ENCODE data around the gene TECTB.

Gene TECTB

DNA sequence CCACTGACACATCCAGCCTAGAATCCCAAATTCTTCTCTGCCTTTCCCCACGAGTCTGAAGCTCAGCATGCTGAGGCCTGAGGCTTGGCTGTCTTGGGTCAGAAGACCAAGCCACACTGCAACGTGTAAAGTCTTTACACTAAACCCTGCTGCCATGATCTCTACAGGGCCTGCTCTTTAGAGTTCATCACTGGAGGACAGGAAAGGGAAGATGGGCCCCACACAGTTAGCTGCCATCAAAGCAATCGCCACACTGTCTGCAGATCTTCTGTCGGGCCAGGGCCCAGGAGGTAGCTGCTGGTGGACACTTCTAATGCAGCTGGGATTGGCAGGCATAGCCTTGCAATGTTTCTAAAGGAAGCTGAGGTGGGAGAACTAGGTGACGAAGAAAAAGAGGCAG is 8.4 kb upstream of the TECTB start:
- no peak for DNase-seq (ENCODE audit: low read depth in 3 of 3)

DNA sequence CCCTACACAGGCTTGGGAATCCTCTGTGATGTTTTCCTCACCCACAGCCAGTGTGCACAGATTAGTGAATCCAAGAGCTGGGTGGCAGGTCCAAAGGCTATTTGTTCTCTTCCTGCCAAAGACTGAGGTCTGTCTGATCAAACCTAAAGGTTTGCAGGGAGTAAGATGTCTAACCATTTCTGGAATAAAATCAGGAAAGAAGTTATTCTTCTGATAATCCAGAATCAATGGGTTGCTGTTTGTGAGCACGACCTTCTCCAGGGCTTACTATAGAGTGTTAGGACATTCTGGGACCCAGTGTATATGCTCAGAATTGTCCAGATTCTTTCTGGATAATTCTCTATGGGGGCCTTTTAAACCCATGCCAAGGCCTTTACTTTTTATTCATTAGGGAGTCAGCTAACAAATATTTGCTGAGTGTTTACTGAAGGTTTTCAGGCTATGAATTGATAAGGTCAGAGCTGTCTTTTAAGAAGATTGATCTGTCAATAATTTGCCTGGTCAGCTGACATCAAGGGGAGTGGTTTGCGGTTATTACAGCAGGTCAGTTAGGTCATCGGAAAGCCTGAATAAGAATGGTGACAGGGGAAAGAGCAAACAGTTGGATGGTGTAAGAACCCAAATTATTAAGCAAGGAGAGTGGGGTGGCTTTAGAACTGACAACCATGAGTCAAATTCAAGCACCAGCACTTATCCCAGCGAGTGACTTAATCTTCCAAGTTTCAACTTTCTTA is 7.5 kb upstream of the TECTB start:
- no peak for DNase-seq (ENCODE audit: low read depth in 3 of 3)

DNA sequence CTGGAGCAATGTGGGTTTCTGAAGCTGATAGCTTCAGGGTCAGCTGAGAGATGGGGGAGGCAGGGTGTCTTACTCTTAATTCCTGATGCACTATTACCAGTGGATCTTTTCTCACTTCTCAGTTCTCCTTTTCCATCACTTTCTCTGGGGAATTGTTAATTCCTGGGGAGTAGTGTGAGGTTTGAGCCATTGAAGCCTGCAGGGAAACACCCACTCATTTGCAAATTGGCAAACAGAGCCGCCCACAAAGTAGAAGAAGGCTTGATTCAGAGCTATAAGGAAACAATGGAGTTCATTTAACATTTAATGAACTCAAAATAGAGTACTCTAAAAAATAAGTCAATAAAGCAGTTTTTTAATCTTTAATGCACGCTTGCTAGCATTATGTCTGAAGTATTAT is 4.3 kb upstream of the TECTB start:
- DNase-seq (ENCODE audit: low read depth in 3 of 3): no peak

- no peak for DNase-seq (ENCODE audit: low read depth in 3 of 3)
Observed at GRCh38 chr10:112279433-112279832, 3.8 kb upstream of the TECTB start.

- DNase-seq (ENCODE audit: low read depth in 3 of 3): no peak
Observed at GRCh38 chr10:112280205-112280921, 2.8 kb upstream of the TECTB start.

GRCh38 chr10:112282086-112282485 is 1.1 kb upstream of the TECTB start:
- DNase-seq (ENCODE audit: low read depth in 3 of 3): no peak

- no peak for DNase-seq (ENCODE audit: low read depth in 3 of 3)
Observed at GRCh38 chr10:112286837-112287818, 3.9 kb downstream of the TECTB start.

DNA sequence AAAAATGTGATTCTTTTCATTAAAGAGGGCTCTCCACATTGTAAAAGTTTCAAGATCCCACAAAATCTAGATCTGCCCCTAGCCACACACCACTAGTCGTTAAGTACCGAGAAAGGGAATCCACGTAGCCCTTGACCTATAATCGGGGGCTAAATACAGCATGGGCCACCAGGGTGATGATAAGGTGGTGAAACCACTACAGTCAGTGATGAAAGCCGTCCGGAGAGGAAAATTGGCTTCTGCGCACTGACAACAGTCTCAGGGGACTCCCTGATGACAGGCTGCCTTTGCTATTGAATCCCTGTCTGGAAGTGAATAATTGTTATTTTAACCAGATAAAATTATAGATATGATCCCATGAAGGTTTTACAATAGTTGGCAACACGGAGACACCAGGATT is 4.6 kb downstream of the TECTB start:
- DNase-seq (ENCODE audit: low read depth in 3 of 3): no peak

- no peak for DNase-seq (ENCODE audit: low read depth in 3 of 3)
Observed at GRCh38 chr10:112288486-112288885, 5.3 kb downstream of the TECTB start.

GRCh38 chr10:112289373-112290053 is 6.3 kb downstream of the TECTB start:
- DNase-seq (ENCODE audit: low read depth in 3 of 3): no peak

DNA sequence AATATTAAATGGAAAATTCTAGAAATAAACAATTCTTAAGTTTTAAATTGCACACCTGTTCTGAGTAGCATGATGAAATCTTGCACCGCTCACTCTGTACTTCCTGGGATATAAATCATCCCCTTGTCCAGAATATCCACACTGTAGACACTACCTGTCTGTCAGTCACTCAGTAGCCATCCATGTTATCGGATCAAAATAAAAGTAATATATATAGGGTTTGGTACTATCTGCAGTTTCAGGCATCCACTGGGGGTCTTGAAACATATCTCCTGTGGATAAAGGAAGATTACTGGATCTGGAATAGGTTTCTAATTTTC is 6.8 kb downstream of the TECTB start:
- DNase-seq (ENCODE audit: low read depth in 3 of 3): no peak

GRCh38 chr10:112294169-112294568 is 11.0 kb downstream of the TECTB start:
- DNase-seq (ENCODE audit: low read depth in 3 of 3): no peak

GRCh38 chr10:112295853-112296830 is 12.9 kb downstream of the TECTB start:
- no peak for DNase-seq (ENCODE audit: low read depth in 3 of 3)

GRCh38 chr10:112296908-112297331 is 13.7 kb downstream of the TECTB start:
- no peak for DNase-seq (ENCODE audit: low read depth in 3 of 3)

- no peak for DNase-seq (ENCODE audit: low read depth in 3 of 3)
Observed at GRCh38 chr10:112298581-112298980, 15.4 kb downstream of the TECTB start.

DNA sequence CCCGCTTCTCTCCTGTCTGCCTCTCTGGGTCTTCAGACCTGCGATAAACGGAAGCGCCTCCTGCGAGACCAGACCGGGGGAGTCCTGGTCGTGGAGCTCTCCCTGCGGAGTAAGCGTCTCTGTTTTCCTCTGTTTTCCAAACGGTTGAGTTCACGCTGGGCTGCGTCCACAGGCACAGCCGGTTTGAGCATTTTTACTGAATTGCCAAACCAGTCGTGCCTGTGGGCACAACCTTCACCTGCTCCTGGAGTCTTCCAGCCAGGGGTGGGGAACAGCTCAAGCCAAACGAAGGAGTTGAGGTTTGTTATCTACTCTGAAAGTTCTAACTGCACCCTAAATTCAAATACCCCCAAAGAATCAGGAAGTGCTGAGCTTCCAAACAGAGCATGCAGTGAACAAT is 16.3 kb downstream of the TECTB start:
- no peak for DNase-seq (ENCODE audit: low read depth in 3 of 3)

GRCh38 chr10:112302335-112302734 is 19.1 kb downstream of the TECTB start:
- no peak for DNase-seq (ENCODE audit: low read depth in 3 of 3)

- no peak for DNase-seq (ENCODE audit: low read depth in 3 of 3)
Observed at GRCh38 chr10:112303528-112303927, 20.3 kb downstream of the TECTB start.

GRCh38 chr10:112304267-112304859 is 21.2 kb downstream of the TECTB start:
- DNase-seq (ENCODE audit: low read depth in 3 of 3): no peak

Measured in stimulated activated CD4-positive, alpha-beta T cell treated with anti-CD3 and anti-CD28 coated beads, TNF-alpha, amount 100 ng/mL, for 48 hours (primary cell).